Thoracic aorta (tissue), 2 donors: Measurements from ENCODE around the gene H6PD. TPM values are rescaled to one million over a fixed set of nuclear protein-coding genes. Genes with fewer than 3 reads are reported as not detected.

Source experiments
- ATAC-seq: fragments of 150-250 bp; one replicate; pipeline ENCODE4 v1.8.0; 2017; ENCODE audit warnings: low read depth; ENCODE audit not compliant: insufficient number of reproducible peaks, low FRiP score
- DNase-seq: peaks from one replicate; pipeline ENCODE4 v3.0.0-alpha.2; 2020; ENCODE audit warnings: low spot score
- H3K27ac ChIP-seq, 2 donors: fragments of 200-600 bp; sonication (generic); 1 replicate in 1 of 2; 2 replicates in 1 of 2; pipeline ENCODE4 v1.5.1; 2016; ENCODE audit warnings: mild to moderate bottlenecking in 2 of 2, moderate library complexity in 2 of 2
- H3K27me3 ChIP-seq: fragments of 200-600 bp; sonication (generic); replicated peaks from 2 replicates; pipeline ENCODE4 v1.6.0; 2016; ENCODE audit warnings: mild to moderate bottlenecking; ENCODE audit not compliant: insufficient read depth
- H3K36me3 ChIP-seq: fragments of 200-600 bp; sonication (generic); one replicate; pipeline ENCODE4 v1.5.1; 2016
- H3K4me1 ChIP-seq, 2 donors: fragments of 200-600 bp; sonication (generic); 1 replicate in 1 of 2; 2 replicates in 1 of 2; pipeline versions ENCODE4 v1.5.1 to v1.6.0; 2016; ENCODE audit warnings: low read depth in 2 of 2, mild to moderate bottlenecking in 1 of 2; ENCODE audit not compliant: control insufficient read depth in 1 of 2
- H3K4me3 ChIP-seq: fragments of 200-600 bp; sonication (generic); 2 replicates; pipeline ENCODE4 v1.5.1; 2016; ENCODE audit warnings: mild to moderate bottlenecking
- H3K9me3 ChIP-seq: fragments of 200-600 bp; sonication (generic); 2 replicates; pipeline ENCODE4 v1.5.1; 2016
- total RNA-seq, 2 donors: library from RNA; depleted of rRNA; stranded (reverse); fragments of >200 nt; gene quantifications; one replicate each; pipeline versions ENCODE4 v1.1.0 to v1.2.3, GENCODE V29; 2016
- TF ChIP-seq, protein P1 (sequence below): fragments of 200-600 bp; sonication (generic); IDR thresholded peaks from one replicate; pipeline ENCODE4 v1.5.1; 2019; ENCODE audit warnings: antibody characterized with exemption

H6PD gene
- total RNA-seq, 2 donors from 2014 or later, result 57.8 to 80.6 TPM

DNA sequence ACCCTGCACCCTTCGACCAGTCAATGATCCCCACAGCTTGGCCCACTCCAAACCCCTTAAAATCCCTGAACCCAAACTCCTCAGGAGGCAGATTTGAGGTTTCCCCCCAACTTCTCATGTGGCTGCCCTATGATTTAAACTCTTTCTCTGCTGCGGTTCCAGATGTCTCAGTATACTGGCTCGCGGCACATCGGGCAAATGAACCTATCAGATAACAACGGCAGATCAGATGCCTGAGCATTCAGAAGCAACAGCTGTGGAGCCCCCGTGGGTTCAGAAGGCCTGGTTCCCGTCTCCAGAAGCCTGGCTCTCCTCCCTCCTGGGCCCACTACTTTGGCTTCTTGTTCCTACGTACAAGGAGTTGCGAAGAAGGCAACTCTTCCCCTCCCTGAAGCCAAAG, 43.3 kb upstream of the H6PD start:
- TF ChIP-seq, protein P1, sequence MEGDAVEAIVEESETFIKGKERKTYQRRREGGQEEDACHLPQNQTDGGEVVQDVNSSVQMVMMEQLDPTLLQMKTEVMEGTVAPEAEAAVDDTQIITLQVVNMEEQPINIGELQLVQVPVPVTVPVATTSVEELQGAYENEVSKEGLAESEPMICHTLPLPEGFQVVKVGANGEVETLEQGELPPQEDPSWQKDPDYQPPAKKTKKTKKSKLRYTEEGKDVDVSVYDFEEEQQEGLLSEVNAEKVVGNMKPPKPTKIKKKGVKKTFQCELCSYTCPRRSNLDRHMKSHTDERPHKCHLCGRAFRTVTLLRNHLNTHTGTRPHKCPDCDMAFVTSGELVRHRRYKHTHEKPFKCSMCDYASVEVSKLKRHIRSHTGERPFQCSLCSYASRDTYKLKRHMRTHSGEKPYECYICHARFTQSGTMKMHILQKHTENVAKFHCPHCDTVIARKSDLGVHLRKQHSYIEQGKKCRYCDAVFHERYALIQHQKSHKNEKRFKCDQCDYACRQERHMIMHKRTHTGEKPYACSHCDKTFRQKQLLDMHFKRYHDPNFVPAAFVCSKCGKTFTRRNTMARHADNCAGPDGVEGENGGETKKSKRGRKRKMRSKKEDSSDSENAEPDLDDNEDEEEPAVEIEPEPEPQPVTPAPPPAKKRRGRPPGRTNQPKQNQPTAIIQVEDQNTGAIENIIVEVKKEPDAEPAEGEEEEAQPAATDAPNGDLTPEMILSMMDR, result no peak
- H3K9me3 ChIP-seq, result no peaks in the 10 kb centered on the region
- H3K4me3 ChIP-seq, result no peak overlapping the region
- H3K27me3 ChIP-seq, result no peaks in the 10 kb centered on the region
- peaks cover 0 to 4% of the 10 kb centered on the region in 2 donors for H3K4me1 ChIP-seq
- H3K27ac ChIP-seq, result no peak overlapping the region
- ATAC-seq (no peak), DNase-seq (no peak)
- H3K36me3 ChIP-seq, result no peaks in the 10 kb centered on the region

DNA sequence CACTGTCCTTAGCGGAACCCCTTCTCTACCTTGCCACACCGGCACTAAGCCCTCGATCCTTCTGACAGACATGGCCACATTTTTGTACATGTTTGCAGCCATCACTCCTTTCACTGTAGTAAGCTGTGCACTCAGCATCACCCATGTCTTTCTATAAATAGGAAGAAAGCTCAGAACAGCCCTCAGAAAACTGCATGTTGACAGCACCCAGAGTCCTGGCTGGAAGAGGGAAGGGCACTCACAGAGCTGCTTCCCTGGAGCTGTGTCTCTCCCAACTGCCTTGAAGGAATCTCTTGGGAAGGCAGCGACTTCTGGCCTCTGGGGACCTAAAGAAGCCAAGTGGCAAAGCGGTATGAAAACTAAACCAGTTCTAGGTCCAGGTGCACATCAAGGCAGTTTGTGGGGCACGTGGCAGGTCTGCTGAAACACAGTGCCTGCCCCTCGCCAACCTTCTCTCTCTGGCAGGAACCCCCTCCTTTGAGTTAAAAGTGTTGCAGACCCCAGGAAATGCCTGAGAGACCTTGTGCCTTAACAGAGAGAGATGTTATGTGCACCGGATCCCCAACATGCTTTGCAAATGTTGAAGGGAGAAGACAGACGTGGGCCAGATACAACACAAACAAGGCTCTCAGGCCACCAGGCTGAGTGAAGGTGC, 41.9 kb upstream of the H6PD start:
- no peak for ATAC-seq
- Histone ChIP-seq H3K9me3 (no peaks in the 10 kb centered on the region), H3K36me3 (no peaks in the 10 kb centered on the region), H3K27ac (no peak overlapping the region), H3K4me3 (no peak overlapping the region), H3K4me1 (peaks cover 0 to 19% of the 10 kb centered on the region in 2 donors), H3K27me3 (no peaks in the 10 kb centered on the region)
- TF ChIP-seq, protein P1, result no peak
- DNase-seq, result no peak

DNA sequence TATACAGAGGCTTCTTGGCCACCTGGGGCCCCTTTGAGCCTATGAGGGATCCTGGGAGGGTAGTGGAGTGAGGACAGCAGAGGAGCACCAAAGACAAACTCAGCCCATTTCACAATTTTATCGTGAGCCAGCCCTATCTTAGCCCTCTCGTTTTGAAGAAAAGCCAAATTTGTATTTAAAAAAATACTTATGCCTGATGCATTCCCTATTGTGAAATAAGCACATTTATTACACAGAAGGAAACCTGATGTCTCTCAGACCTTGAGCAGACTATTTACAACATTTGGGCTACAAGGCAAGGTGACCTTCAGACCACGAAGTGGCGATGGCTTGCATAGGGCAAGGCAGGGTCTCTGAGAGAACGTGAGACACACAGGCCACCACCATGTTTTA, 41.3 kb upstream of the H6PD start:
- Histone ChIP-seq H3K4me1 (peaks cover 0 to 24% of the 10 kb centered on the region in 2 donors), H3K9me3 (no peaks in the 10 kb centered on the region), H3K27ac (no peak overlapping the region), H3K27me3 (no peaks in the 10 kb centered on the region), H3K36me3 (no peaks in the 10 kb centered on the region), H3K4me3 (no peak overlapping the region)
- TF ChIP-seq, protein P1, result no peak
- no peak for ATAC-seq
- DNase-seq, result no peak

DNA sequence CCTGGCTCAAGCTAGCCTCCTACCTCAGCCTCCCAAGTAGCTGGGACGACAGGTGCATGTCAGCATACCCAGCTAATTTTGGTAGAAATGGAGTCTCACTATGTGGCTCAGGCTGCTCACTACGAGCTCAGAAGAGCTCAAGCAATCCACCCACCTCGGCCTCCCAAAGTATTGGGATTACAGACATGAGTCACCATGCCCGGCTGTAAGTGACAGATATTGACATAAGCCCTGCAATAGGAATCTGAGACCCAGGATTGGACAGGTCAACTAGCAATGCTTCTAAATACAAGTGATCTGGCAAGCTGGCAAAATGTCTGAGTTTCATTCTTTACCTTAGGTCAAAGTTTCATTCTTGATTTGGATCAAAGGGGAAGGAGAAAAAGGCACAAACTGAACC, 40.5 kb upstream of the H6PD start:
- Histone ChIP-seq H3K4me3 (no peak overlapping the region), H3K4me1 (peaks cover 3 to 27% of the 10 kb centered on the region in 2 donors), H3K9me3 (no peaks in the 10 kb centered on the region), H3K27me3 (no peaks in the 10 kb centered on the region), H3K36me3 (no peaks in the 10 kb centered on the region), H3K27ac (no peak overlapping the region)
- ATAC-seq, result no peak
- DNase-seq, result no peak
- TF ChIP-seq, protein P1, result no peak

DNA sequence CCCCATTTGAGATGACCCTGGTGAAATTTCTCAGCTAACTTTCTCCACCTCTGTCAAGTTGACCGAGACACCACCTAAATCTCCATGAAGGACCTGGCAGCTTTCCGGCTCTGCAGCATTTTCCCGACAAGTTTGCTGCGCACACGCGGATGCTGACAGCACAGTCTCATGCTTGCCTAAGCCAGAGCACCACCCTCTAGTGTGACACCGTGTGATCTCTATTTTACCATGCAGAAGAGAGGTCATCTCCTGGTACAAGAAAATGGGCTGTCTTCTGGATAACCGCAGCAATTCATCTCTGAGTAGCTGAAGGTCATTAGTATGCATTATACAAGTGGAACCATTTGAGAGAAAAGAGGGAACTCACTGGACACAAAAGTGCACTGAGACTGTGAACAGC, 38.9 kb upstream of the H6PD start:
- TF ChIP-seq, protein P1, result no peak
- ATAC-seq (no peak), DNase-seq (no peak)
- Histone ChIP-seq H3K9me3 (no peaks in the 10 kb centered on the region), H3K4me1 (peaks cover 3 to 28% of the 10 kb centered on the region in 2 donors), H3K27me3 (no peaks in the 10 kb centered on the region), H3K36me3 (no peaks in the 10 kb centered on the region), H3K27ac (no peak overlapping the region), H3K4me3 (no peak overlapping the region)
